K562 (cell line): ENCODE measurements around the gene CHD2. TPM values are rescaled to one million over a fixed set of nuclear protein-coding genes. Genes with fewer than 3 reads are reported as not detected.

Source experiments
- ARHGAP35 ChIP-seq: fragments of 450-650 bp; IDR thresholded peaks from 2 replicates; pipeline ENCODE4 v1.6.1; 2018; ENCODE audit not compliant: partially characterized antibody
- CHD1 ChIP-seq: fragments of 200-600 bp; sonication (generic); IDR thresholded peaks from one replicate; pipeline ENCODE4 v1.6.1; 2012; ENCODE audit warnings: mild to moderate bottlenecking, moderate library complexity, low read length, inconsistent platforms
- CHD2 ChIP-seq: IDR thresholded peaks from 2 replicates; pipeline ENCODE4 v1.6.1; 2011; ENCODE audit warnings: low read depth, low read length
- HDAC8 ChIP-seq: fragments of 450-650 bp; IDR thresholded peaks from 2 replicates; pipeline ENCODE4 v1.6.1; 2016; ENCODE audit warnings: mild to moderate bottlenecking, missing genetic modification characterization, moderate library complexity, missing compliant biosample characterization
- MYNN ChIP-seq, 2 experiments: sonication (generic); formaldehyde crosslinking in 1 of 2; IDR thresholded peaks; 2 replicates each; pipeline versions ENCODE4 v1.5.0 to v1.6.1; 2016 to 2020; ENCODE audit warnings: antibody characterized with exemption in 1 of 2, missing genetic modification reagents in 1 of 2
- OTX1 ChIP-seq: fragments of 450-650 bp; formaldehyde crosslinking; IDR thresholded peaks from 2 replicates; pipeline ENCODE4 v1.4.0; 2022; ENCODE audit warnings: mild to moderate bottlenecking
- RBBP5 ChIP-seq: fragments of 200-600 bp; sonication (generic); IDR thresholded peaks from 2 replicates; pipeline ENCODE4 v1.6.1; 2012; ENCODE audit warnings: borderline replicate concordance, mild to moderate bottlenecking, low read length, control low read depth, inconsistent platforms; ENCODE audit not compliant: insufficient read depth, poor library complexity, severe bottlenecking
- RCOR1 ChIP-seq, 2 experiments: IDR thresholded peaks; 2 replicates each; pipeline ENCODE4 v1.6.1; 2012; ENCODE audit warnings: low read depth in 2 of 2, low read length in 2 of 2, borderline replicate concordance in 1 of 2, improper control_type of control experiment in 1 of 2
- RFX7 ChIP-seq: fragments of 250-450 bp; sonication (Bioruptor Pico); IDR thresholded peaks from 2 replicates; pipeline ENCODE4 v1.5.1; 2021; ENCODE audit warnings: mild to moderate bottlenecking
- ZC3H4 ChIP-seq: sonication (generic); formaldehyde crosslinking; IDR thresholded peaks from 2 replicates; pipeline ENCODE4 v1.9.0; 2021; ENCODE audit warnings: missing genetic modification reagents, borderline replicate concordance
- ZNF146 ChIP-seq: IDR thresholded peaks from one replicate; pipeline ENCODE4 v1.6.1; 2018; ENCODE audit warnings: missing compliant biosample characterization; ENCODE audit not compliant: unreplicated experiment
- ZNF232 ChIP-seq: sonication (generic); formaldehyde crosslinking; IDR thresholded peaks from 2 replicates; pipeline ENCODE4 v1.8.0; 2022; ENCODE audit warnings: mild to moderate bottlenecking, missing genetic modification reagents
- ZNF586 ChIP-seq: fragments of 450-650 bp; formaldehyde crosslinking; conservative IDR thresholded peaks from 2 replicates; pipeline ENCODE4 v1.4.0; 2020; ENCODE audit warnings: mild to moderate bottlenecking, moderate library complexity
- ZNF785 ChIP-seq: fragments of 250-450 bp; sonication (Bioruptor Pico); IDR thresholded peaks from 2 replicates; pipeline ENCODE4 v1.4.0; 2020; ENCODE audit warnings: mild to moderate bottlenecking
- polyA plus RNA-seq, 8 experiments: library from polyadenylated mRNA; depleted of rRNA in 4 of 8; stranded (reverse) in 5 of 8; unstranded in 3 of 8; fragments of >200 nt; fragmentation: Nextera tagmentation in 2 of 8; fragmentation: Illumina TruSeq in 1 of 8; extraction: Ambion mirVana in 2 of 8; extraction: Trizol in 1 of 8; gene quantifications; 2 replicates each; pipeline versions ENCODE4 v1.2.1 to v1.2.3, GENCODE V29; 2011 to 2014; ENCODE audit warnings: inconsistent platforms in 1 of 8, missing spikeins in 1 of 8
- total RNA-seq, 7 experiments: library from RNA; depleted of rRNA in 6 of 7; stranded (reverse); fragments of >200 nt in 6 of 7; fragmentation: Illumina TruSeq in 2 of 7; extraction: Trizol in 2 of 7; gene quantifications; 2 replicates each; pipeline versions ENCODE4 v1.2.1 to v1.2.3, GENCODE V29; 2011 to 2021; ENCODE audit warnings: low replicate concordance in 1 of 7
- TF ChIP-seq, protein P1 (sequence below): fragments of 200-800 bp; sonication (Bioruptor generic); IDR thresholded peaks from 2 replicates; pipeline ENCODE4 v1.6.1; 2017; ENCODE audit warnings: missing genetic modification characterization, missing compliant biosample characterization
- TF ChIP-seq, protein P2 (sequence below), 2 experiments: fragments of 250-450 bp in 1 of 2; fragments of 450-650 bp in 1 of 2; sonication (Bioruptor Pico) in 1 of 2; IDR thresholded peaks; 2 replicates each; pipeline versions ENCODE4 v1.6.1 to v1.8.0; 2016 to 2021; ENCODE audit warnings: mild to moderate bottlenecking in 2 of 2, moderate library complexity in 2 of 2, missing compliant biosample characterization in 1 of 2, missing genetic modification characterization in 1 of 2
- TF ChIP-seq, protein P3 (sequence below): fragments of 450-650 bp; IDR thresholded peaks from 2 replicates; pipeline ENCODE4 v1.6.1; 2016; ENCODE audit warnings: antibody characterized with exemption
- TF ChIP-seq, protein P4 (sequence below): conservative IDR thresholded peaks from 2 replicates; pipeline ENCODE4 v1.6.1; 2011; ENCODE audit warnings: low read depth, mild to moderate bottlenecking, low read length; ENCODE audit not compliant: control insufficient read depth
- TF ChIP-seq, protein P5 (sequence below): fragments of 250-450 bp; sonication (Bioruptor Pico); IDR thresholded peaks from 2 replicates; pipeline ENCODE4 v1.8.0; 2021; ENCODE audit warnings: moderate library complexity, mild to moderate bottlenecking, inconsistent platforms

The CHD2 gene
- total and polyA plus RNA-seq, 9 of the 15 experiments (the other 6 are each of a cell fraction or from before 2014, with no cell fraction given) = 38.9 to 70.8 (median 56.2) TPM

DNA sequence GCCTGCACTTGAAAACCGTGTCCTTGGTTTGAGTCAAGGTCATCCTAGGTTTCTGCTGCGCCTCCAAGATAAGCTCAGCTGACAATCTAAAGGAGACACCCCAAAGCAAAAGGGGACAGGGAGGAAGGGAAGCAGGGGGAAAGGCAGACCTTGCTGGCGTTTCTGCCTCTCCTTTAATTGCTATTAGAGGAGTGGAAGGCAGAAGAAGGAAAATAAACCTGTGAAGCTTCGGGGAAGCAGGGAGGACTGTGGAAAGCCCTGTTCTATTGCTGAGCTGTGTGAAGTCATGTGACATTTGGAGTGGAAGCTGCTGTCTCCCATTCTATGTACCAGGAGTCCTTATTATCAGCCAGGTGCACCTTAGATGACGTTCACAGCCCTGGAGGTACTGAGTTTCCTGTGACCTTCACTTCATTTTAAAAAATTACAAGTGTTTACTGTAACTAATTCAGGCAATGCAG is 21.5 kb upstream of the CHD2 start (continued):
- TF ChIP-seq RCOR1 (IDR thresholded peaks at IDR 0.05; ENCODE audit: borderline replicate concordance in 1 of 2, low read depth in 2 of 2, low read length in 2 of 2) = peak in 1 of 2 experiments; percentile 6; a peak in 1 of 4 replicates
- TF ChIP-seq, protein P1, sequence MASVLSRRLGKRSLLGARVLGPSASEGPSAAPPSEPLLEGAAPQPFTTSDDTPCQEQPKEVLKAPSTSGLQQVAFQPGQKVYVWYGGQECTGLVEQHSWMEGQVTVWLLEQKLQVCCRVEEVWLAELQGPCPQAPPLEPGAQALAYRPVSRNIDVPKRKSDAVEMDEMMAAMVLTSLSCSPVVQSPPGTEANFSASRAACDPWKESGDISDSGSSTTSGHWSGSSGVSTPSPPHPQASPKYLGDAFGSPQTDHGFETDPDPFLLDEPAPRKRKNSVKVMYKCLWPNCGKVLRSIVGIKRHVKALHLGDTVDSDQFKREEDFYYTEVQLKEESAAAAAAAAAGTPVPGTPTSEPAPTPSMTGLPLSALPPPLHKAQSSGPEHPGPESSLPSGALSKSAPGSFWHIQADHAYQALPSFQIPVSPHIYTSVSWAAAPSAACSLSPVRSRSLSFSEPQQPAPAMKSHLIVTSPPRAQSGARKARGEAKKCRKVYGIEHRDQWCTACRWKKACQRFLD (CRISPR knock-in tag) = peak; percentile 17; the same call in 1 of the 2 replicates
- TF ChIP-seq ZNF146 (CRISPR knock-in tag) = no peak
- no peak for TF ChIP-seq CHD2
- no peak for TF ChIP-seq ZNF785 (CRISPR knock-in tag)
- TF ChIP-seq, protein P2, sequence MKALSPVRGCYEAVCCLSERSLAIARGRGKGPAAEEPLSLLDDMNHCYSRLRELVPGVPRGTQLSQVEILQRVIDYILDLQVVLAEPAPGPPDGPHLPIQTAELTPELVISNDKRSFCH (CRISPR knock-in tag; IDR thresholded peaks at IDR 0.05) = no peak
- TF ChIP-seq, protein P2 (tag; IDR thresholded peaks at IDR 0.05) = 0 out of 2 replicates have a peak, but pooled peaks have one; percentile 72
- TF ChIP-seq RBBP5 = peak; percentile 52
- TF ChIP-seq, protein P3, sequence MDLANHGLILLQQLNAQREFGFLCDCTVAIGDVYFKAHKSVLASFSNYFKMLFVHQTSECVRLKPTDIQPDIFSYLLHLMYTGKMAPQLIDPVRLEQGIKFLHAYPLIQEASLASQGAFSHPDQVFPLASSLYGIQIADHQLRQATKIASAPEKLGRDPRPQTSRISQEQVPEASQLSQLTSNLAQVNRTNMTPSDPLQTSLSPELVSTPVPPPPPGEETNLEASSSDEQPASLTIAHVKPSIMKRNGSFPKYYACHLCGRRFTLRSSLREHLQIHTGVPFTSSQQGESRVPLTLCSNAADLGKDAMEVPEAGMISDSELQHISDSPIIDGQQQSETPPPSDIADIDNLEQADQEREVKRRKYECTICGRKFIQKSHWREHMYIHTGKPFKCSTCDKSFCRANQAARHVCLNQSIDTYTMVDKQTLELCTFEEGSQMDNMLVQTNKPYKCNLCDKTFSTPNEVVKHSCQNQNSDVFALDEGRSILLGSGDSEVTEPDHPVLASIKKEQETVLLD = no peak
- no peak for TF ChIP-seq ZNF586 (CRISPR knock-in tag)
- no peak for TF ChIP-seq RFX7 (CRISPR knock-in tag)
- TF ChIP-seq, protein P4, sequence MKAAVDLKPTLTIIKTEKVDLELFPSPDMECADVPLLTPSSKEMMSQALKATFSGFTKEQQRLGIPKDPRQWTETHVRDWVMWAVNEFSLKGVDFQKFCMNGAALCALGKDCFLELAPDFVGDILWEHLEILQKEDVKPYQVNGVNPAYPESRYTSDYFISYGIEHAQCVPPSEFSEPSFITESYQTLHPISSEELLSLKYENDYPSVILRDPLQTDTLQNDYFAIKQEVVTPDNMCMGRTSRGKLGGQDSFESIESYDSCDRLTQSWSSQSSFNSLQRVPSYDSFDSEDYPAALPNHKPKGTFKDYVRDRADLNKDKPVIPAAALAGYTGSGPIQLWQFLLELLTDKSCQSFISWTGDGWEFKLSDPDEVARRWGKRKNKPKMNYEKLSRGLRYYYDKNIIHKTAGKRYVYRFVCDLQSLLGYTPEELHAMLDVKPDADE = no peak
- TF ChIP-seq ARHGAP35 = no peak
- TF ChIP-seq CHD1 = no peak
- TF ChIP-seq, protein P5, sequence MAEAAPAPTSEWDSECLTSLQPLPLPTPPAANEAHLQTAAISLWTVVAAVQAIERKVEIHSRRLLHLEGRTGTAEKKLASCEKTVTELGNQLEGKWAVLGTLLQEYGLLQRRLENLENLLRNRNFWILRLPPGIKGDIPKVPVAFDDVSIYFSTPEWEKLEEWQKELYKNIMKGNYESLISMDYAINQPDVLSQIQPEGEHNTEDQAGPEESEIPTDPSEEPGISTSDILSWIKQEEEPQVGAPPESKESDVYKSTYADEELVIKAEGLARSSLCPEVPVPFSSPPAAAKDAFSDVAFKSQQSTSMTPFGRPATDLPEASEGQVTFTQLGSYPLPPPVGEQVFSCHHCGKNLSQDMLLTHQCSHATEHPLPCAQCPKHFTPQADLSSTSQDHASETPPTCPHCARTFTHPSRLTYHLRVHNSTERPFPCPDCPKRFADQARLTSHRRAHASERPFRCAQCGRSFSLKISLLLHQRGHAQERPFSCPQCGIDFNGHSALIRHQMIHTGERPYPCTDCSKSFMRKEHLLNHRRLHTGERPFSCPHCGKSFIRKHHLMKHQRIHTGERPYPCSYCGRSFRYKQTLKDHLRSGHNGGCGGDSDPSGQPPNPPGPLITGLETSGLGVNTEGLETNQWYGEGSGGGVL (CRISPR knock-in tag) = no peak
- no peak for TF ChIP-seq ZC3H4 (CRISPR knock-in tag)
- no peak for TF ChIP-seq HDAC8 (tag)
- no peak for TF ChIP-seq OTX1 (CRISPR knock-in tag)
- no peak for TF ChIP-seq ZNF232 (CRISPR knock-in tag)
- no peak for TF ChIP-seq MYNN (IDR thresholded peaks at IDR 0.05)
- TF ChIP-seq MYNN (CRISPR knock-in tag; IDR thresholded peaks at IDR 0.05) = no peak
